Skeletal muscle tissue (tissue), 4 donors: ENCODE results near the gene ALDH1L2. TPM values are rescaled to one million over a fixed set of nuclear protein-coding genes. Genes with fewer than 3 reads are reported as not detected.
"Not testable (repeated sequence)": the region's sequence is repeated elsewhere in the genome, so short reads cannot be mapped to it uniquely, and the experiment has no call there.

Source experiments
- H3K27ac ChIP-seq: one replicate; pipeline ENCODE4 v1.7.0; 2013; ENCODE audit warnings: mild to moderate bottlenecking, low read depth, low read length, inconsistent platforms
- H3K27me3 ChIP-seq, 3 donors: one replicate each; pipeline ENCODE4 v1.7.0; 2013; ENCODE audit warnings: low read length in 3 of 3; ENCODE audit not compliant: control insufficient read depth in 3 of 3, insufficient read depth in 3 of 3
- H3K36me3 ChIP-seq, 3 donors: one replicate each; pipeline ENCODE4 v1.7.0; 2013; ENCODE audit warnings: low read length in 3 of 3; ENCODE audit not compliant: control insufficient read depth in 3 of 3, insufficient read depth in 3 of 3
- H3K4me1 ChIP-seq, 3 donors: one replicate each; pipeline ENCODE4 v1.7.0; 2013; ENCODE audit warnings: low read length in 3 of 3, mild to moderate bottlenecking in 3 of 3; ENCODE audit not compliant: control insufficient read depth in 3 of 3, insufficient read depth in 3 of 3
- H3K4me3 ChIP-seq, 3 donors: one replicate each; pipeline ENCODE4 v1.7.0; 2013; ENCODE audit warnings: low read length in 3 of 3
- H3K9ac ChIP-seq, 3 donors: one replicate each; pipeline ENCODE4 v1.7.0; 2013; ENCODE audit warnings: low read length in 3 of 3, mild to moderate bottlenecking in 3 of 3, moderate library complexity in 2 of 3, low read depth in 1 of 3
- H3K9me3 ChIP-seq, 3 donors: one replicate each; pipeline ENCODE4 v1.7.0; 2013; ENCODE audit warnings: low read length in 3 of 3; ENCODE audit not compliant: control insufficient read depth in 3 of 3
- total RNA-seq: library from RNA; depleted of rRNA; stranded (reverse); fragments of >200 nt; gene quantifications from one replicate; pipeline ENCODE4 v1.2.3, GENCODE V29; 2014
- donor health status: Osteomylitis.

Gene ALDH1L2
- total RNA-seq, 1 donor from 2014 or later: 6.3 TPM

GRCh38 chr12:104994336-104994735 lies 89.9 kb downstream of the ALDH1L2 start:
- no peak overlapping the region for H3K27ac ChIP-seq
- H3K4me3 ChIP-seq: no peak overlapping the region
- peaks cover 14 to 42% (median 34%) of the 10 kb centered on the region in 3 donors for H3K36me3 ChIP-seq
- no peaks in the 10 kb centered on the region for H3K4me1 ChIP-seq
- no peaks in the 10 kb centered on the region for H3K9me3 ChIP-seq
- no peaks in the 10 kb centered on the region for H3K27me3 ChIP-seq
- H3K9ac ChIP-seq: no peak overlapping the region

DNA sequence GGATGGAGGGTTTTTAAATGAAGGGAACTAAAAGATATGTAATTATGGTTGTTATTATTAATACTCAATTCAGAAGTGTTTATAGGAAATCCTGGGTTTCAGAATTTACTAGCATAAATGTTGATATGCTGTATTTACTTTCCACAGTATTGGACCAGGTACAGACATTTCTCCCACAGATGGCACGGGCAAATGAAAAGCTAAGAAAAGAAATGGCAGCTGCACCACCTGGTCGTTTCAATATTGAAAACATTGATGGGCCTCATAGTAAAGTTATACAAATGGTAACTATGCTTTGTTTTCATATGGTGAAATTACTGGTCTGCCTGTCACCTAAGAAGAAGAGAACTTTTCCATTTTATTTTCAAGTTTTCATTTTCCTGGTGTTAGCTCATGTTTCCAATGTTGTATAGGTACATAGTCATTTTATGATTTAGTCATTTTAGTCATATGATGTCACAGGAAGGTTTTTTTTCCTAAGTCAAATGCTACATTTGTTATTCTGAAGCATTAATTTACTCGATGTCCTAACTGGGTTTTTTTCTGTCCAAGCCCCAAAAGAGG lies 92.6 kb downstream of the ALDH1L2 start:
- H3K4me3 ChIP-seq: no peak overlapping the region
- H3K4me1 ChIP-seq: peaks cover 7 to 10% (median 10%) of the 10 kb centered on the region in 3 donors
- H3K27ac ChIP-seq: no peak overlapping the region
- H3K9me3 ChIP-seq: no peaks in the 10 kb centered on the region
- H3K27me3 ChIP-seq: no peaks in the 10 kb centered on the region
- H3K9ac ChIP-seq: no peak overlapping the region
- peaks cover 7 to 34% (median 24%) of the 10 kb centered on the region in 3 donors for H3K36me3 ChIP-seq

GRCh38 chr12:104990950-104991349 lies 93.3 kb downstream of the ALDH1L2 start:
- Histone ChIP-seq H3K27ac (no peak overlapping the region), H3K36me3 (peaks cover 7 to 29% (median 19%) of the 10 kb centered on the region in 3 donors)

GRCh38 chr12:104986022-104986941 lies 98.0 kb downstream of the ALDH1L2 start, which contains the start of gene NOPCHAP1:
Gene NOPCHAP1, plus strand, starts transcription at chr12:104986316. Its CDS starts 37 bp downstream, at chr12:104986353.
- H3K27me3 ChIP-seq: no peaks in the 10 kb centered on the region
- H3K27ac ChIP-seq: peak within 1 kb of the TSS; percentile 9
- peak within 1 kb of the TSS; percentile 80 to 97 (median 90) for H3K4me3 ChIP-seq
- H3K9me3 ChIP-seq: no peaks in the 10 kb centered on the region
- H3K36me3 ChIP-seq: peaks cover 0 to 10% (median 0%) of the 10 kb centered on the region in 3 donors
- H3K9ac ChIP-seq: peak within 1 kb of the TSS; percentile 66 to 88 (median 78)
- peaks cover 10 to 16% (median 12%) of the 10 kb centered on the region in 3 donors for H3K4me1 ChIP-seq

More at GRCh38 chr12:104990950-104991349, 93.3 kb downstream of the ALDH1L2 start:
- H3K9me3 ChIP-seq: no peaks in the 10 kb centered on the region
- no peak overlapping the region for H3K4me3 ChIP-seq
- no peak overlapping the region for H3K9ac ChIP-seq
- no peaks in the 10 kb centered on the region for H3K27me3 ChIP-seq
- H3K4me1 ChIP-seq: peaks cover 7 to 12% (median 10%) of the 10 kb centered on the region in 3 donors

DNA sequence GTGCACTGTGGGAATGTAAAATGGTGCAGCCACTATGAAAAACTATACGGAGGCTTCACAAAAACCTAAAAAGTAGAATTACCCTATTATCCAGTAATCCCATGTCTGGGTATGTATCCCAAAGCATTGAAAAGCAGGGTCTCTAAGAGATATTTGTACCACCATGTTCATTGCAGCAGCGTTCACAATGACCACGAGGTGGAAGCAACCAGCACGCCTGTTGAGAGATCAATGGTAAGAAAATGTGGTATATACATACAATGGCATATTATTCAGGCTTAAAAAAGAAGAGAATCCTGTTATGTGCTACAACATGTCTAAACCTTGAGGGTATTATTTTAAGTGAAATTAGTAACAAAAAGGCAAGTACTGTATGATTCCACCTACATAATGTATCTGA lies 99.1 kb downstream of the ALDH1L2 start:
- Histone ChIP-seq H3K27ac (no peak overlapping the region), H3K9ac (no peak overlapping the region), H3K36me3 (peaks cover 0 to 7% (median 0%) of the 10 kb centered on the region in 3 donors), H3K4me3 (no peak overlapping the region), H3K4me1 (peaks cover 10 to 16% (median 12%) of the 10 kb centered on the region in 3 donors), H3K9me3 (no peaks in the 10 kb centered on the region), H3K27me3 (no peaks in the 10 kb centered on the region)

GRCh38 chr12:104977688-104978087 lies 106.6 kb downstream of the ALDH1L2 start:
- not testable (repeated sequence) for H3K36me3 ChIP-seq, H3K4me1 ChIP-seq, H3K9ac ChIP-seq, H3K4me3 ChIP-seq, H3K27me3 ChIP-seq, H3K27ac ChIP-seq, H3K9me3 ChIP-seq

GRCh38 chr12:104976703-104977102 lies 107.6 kb downstream of the ALDH1L2 start:
- H3K27me3 ChIP-seq: no peaks in the 10 kb centered on the region
- no peak overlapping the region for H3K27ac ChIP-seq
- H3K9ac ChIP-seq: no peak overlapping the region
- no peak overlapping the region for H3K4me3 ChIP-seq
- no peaks in the 10 kb centered on the region for H3K9me3 ChIP-seq
- H3K36me3 ChIP-seq: no peaks in the 10 kb centered on the region
- H3K4me1 ChIP-seq: no peaks in the 10 kb centered on the region

DNA sequence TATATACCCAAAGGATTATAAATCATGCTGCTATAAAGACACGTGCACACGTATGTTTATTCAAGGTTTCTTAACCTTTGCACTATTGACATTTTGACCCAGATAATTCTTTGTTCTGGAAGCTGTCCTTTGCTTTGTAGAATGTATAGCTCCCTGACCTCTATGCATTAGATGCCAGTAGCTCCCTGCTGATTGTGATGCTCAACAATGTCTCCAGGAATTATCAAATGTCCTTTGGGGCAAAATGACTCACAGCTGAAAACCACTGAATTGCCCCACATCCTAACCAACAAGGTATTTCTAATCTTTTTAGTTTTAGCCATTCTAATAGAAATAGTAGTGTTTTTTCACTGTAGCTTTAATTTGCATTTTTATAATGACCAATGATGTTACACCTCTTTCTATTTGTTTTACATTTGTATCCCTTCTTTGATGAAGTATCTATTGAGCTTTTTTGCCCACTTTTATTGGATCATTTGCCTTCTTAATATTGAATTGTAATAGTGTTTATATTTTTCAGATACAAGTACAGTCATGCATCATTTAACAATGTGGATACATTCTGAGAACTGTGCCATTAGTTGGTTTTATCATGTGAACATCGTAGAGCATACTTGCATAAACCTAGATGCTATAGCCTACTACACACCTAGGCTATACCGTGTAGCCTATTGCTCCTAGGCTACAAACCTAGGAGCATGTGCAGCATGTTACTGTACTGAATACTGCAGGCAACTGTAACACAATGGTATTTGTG lies 108.5 kb downstream of the ALDH1L2 start:
- no peak overlapping the region for H3K27ac ChIP-seq
- no peak overlapping the region for H3K4me3 ChIP-seq
- no peaks in the 10 kb centered on the region for H3K4me1 ChIP-seq
- H3K9me3 ChIP-seq: no peaks in the 10 kb centered on the region
- H3K36me3 ChIP-seq: no peaks in the 10 kb centered on the region
- no peak overlapping the region for H3K9ac ChIP-seq
- no peaks in the 10 kb centered on the region for H3K27me3 ChIP-seq

DNA sequence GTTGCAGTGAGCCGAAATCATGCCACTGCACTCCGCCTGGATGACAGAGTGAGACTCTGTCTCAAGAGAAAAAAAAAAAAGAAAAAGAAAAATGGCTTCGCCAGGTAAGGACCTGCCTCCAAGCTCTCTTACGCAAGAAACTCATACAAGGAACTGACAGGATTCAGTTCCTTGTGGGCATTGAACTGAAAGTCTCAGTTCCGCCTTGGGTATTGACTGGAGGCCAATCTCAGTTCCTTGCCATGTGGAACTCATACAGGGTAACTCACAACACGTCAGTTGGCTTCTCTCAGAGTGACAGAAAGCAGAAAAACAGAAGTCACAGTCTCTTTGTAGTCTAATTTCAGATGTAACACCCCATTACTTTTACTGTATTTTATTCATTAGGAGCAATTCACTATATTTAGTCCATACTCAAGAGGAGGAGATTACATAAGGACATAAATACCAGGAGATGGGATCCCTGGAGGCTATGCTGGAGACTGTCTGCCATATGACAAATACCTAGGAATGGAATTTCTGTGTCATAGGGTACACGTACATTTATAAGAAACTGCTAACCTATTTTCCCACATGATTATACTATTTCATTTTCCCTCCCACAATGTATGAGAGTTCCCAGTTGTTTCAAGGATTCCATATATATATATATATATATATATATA lies 109.5 kb downstream of the ALDH1L2 start:
- Histone ChIP-seq H3K4me1 (no peaks in the 10 kb centered on the region), H3K4me3 (no peak overlapping the region), H3K27me3 (no peaks in the 10 kb centered on the region), H3K36me3 (no peaks in the 10 kb centered on the region), H3K27ac (no peak overlapping the region), H3K9ac (no peak overlapping the region), H3K9me3 (no peaks in the 10 kb centered on the region)
